Ecto neural progenitor cell (in vitro differentiated cells): Measurements from ENCODE around the gene ALOX5.
"Not testable (repeated sequence)": the region's sequence is repeated elsewhere in the genome, so short reads cannot be mapped to it uniquely, and the experiment has no call there.

Source experiments
- DNase-seq: peaks from one replicate; pipeline ENCODE4 v3.0.0-alpha.2; 2018; ENCODE audit warnings: low spot score

The ALOX5 gene

GRCh38 chr10:45468079-45468478 lies 94.1 kb downstream of the ALOX5 start:
- DNase-seq: no peak

DNA sequence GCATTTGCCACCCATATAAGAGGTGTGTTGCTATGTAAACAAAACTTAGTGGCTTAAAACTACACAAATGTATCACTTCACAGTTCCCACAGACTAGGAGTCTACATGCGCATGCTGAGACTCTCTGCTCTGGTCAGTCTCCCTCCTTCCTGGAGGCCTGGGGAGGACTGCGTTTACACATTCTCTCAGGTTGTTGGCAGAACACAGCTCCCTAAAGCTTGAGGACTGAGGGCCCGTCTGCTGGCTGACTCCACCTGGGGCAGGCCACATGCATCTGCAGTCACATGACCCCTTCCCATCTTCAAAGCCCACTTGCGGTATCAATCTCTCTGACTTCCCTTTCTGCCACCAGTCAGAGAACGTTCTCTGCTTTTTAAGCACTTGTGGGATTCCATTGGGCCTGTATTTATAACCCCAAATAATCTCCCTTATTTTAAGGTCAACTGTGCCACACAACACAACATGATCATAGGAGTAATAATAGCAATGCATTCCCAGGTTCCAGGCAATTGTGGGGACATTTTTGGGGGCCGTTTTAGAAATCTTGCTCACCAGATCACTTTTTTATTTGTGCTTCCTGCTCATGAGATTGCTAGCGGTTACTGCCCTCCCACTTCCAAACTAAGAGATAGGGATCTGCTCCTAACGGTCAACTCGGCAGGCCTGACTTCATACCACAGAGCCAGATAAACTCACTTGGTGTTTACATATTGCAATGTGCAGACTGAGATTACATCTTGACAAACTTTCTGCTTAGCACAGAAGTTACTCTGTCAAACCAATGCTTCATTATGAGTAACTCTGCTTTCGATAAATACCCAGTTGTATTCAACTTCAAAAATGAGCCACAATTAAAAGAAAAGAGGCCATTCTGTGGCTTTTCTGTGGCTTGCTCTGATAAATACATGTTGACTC lies 96.3 kb downstream of the ALOX5 start:
- no peak for DNase-seq

DNA sequence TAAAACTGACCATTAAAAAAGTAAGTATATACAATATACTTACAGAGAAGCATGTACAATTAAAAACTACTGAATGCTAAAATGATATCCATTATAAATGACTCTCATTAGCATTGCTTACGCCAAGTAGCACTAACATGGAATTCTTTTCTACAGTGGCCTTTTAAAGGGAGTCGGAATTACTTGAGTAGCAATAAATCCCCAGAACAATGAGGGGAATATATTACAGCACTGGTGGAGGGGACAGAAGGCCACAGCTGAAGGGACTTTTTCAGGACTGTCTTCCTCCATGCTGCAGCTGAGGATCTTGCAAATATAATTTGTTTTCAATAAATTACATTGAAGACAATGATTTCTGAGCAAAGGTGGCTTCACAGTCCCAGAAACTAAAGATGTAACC lies 97.0 kb downstream of the ALOX5 start:
- DNase-seq: no peak

- no peak for DNase-seq
Observed at GRCh38 chr10:45471531-45472310, 97.7 kb downstream of the ALOX5 start.

DNA sequence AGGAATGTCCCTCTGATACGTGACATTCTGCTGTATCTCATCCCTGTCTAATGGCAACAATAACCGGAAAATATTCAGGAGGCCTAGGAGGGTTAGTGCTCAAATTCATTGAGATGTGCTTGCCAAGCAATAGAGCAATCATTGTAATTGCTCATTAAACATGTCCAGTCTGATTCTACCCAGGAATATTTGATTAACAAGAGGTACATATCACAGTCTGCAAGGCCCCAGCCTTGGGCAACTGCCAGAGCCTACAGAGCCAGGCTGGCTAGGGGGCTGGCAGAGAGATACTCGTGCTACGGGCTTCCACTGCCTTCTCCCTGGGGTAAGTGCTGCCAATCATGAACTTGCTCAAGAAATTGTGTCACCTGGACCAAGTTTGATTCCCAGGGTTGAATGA lies 99.1 kb downstream of the ALOX5 start:
- DNase-seq: no peak

GRCh38 chr10:45476559-45476958 lies 102.5 kb downstream of the ALOX5 start:
- no peak for DNase-seq

DNA sequence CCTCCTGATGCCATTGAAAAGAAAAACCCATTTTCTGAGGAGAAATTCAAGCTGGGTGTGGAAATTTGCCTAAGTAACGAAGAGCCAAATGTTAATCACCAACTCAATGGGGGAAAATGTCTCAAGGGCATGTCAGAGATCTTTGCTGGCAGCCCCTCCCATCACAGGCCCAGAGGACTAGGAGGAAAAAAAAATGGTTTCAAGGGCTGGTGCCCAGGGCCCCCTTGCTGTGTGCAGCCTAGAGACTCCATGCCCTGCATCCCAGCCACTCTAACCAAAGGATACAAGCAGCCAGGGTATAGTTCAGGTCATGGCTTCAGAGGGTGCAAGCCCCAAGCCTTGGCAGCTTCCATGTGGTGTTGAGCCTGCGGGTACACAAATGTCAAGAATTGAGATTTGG lies 106.3 kb downstream of the ALOX5 start:
- DNase-seq: no peak

DNA sequence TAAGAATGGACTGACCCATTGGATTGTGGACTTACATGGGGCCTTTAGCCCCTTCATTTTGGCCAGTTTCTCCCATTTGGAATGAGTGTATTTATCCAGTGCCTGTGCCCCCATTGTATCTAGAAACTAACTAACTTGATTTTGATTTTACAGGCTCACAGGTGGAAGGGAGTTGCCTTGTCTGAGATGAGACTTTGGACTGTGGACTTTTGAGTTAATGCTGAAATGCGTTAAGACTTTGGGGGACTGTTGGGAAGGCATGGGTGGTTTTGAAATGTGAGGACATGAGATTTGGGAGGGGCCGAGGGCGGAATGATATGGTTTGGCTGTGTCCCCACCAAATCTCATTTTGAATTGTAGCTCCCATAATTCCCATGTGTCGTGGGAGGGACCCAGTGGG lies 107.1 kb downstream of the ALOX5 start:
- not testable (repeated sequence) for DNase-seq

DNA sequence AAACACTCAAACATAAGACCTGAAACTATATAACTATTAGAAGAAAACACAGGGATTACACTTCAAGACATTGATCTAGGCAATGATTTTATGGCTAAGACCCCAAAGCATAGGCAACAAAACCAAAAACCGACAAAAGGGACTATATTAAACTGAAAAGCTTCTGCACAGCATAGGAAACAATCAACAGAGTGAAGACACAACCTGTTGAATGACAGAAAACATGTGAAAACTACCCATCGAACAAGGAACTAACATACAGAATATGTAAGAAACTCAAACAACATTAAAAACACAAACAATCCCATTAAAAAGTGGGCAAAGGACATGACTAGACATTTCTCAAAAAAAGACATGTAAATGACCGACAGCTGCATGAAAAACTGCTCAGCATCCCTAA lies 109.0 kb downstream of the ALOX5 start:
- no peak for DNase-seq

DNA sequence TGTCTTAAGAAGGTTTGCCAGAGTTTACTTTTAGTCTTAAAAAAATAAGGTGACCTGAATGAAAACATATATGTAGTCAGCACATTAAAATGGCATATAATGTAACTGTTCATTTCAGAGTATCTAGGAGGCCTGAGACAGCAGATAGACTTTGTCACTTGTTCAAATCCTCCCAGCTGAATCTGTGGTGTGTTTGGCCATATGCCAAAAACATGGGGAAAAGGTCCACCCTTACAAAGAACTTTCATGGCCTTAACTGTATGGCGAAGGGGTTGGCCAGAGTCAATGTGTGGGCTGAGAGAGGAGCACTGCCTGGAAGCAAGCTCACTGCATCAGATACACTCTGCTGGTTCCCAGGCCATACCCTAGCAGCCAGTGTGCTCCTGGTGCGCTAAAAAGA lies 113.7 kb downstream of the ALOX5 start:
- DNase-seq: no peak

DNA sequence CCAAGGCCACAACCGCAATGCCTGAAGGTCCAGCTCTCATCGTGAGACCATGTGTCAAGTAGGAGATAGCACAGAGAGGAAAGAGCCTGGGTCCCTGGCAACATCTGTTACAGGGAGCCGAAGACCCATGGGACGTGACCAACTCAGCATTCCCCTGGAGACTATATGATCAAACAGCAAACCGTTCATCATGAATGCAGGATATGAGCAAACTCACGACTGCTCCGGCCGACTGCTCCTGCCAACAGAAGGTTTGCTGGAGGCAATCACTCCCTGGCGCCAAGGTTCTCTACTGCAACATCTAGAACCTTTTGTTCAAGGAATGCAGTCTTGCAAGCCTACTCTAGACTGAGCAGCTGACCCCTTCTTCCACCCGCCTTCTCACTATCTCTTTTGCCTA lies 114.3 kb downstream of the ALOX5 start:
- no peak for DNase-seq

GRCh38 chr10:45490277-45490676 lies 116.3 kb downstream of the ALOX5 start:
- no peak for DNase-seq

DNA sequence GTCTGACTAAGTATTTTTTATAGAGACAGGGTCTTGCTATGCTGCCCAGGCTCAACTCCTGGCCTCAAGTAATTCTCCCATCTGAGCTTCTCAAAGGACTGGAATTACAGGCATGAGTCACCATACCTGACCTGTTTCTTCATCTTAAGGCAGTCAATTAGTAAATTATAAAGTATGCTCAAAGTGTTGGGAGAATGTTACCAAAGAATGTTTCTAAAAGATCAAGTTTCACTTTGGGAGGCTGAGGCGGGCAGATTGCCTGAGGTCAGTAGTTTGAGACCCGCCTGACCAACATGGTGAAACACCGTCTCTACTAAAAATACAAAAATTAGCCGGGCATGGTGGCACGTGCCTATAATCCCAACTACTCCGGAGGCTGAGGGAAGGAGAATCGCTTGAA lies 117.0 kb downstream of the ALOX5 start:
- no peak for DNase-seq
